Measurements from ENCODE around the gene PARD3B.

GRCh38 chr2:205054789-205055188, 509.5 kb downstream of the PARD3B start:
- no peak for TF ChIP-seq MXI1 (IDR thresholded peaks at IDR 0.05; ENCODE audit: borderline replicate concordance, low read depth, low read length)
- no peak for TF ChIP-seq BRF2 (CRISPR knock-in tag; IDR thresholded peaks at IDR 0.05)
- TF ChIP-seq ZNF800 (CRISPR knock-in tag; IDR thresholded peaks at IDR 0.05), result no peak
- no peak for TF ChIP-seq STAT6 (CRISPR knock-in tag; IDR thresholded peaks at IDR 0.05; ENCODE audit: borderline replicate concordance)
- TF ChIP-seq ZBTB1 (CRISPR knock-in tag; IDR thresholded peaks at IDR 0.05; ENCODE audit: borderline replicate concordance), result no peak
- TF ChIP-seq CREB3 (CRISPR knock-in tag; IDR thresholded peaks at IDR 0.05), result no peak
- no peak for TF ChIP-seq ZNF234 (CRISPR knock-in tag; conservative IDR thresholded peaks at IDR 0.05)
- no peak for TF ChIP-seq MXD1 (CRISPR knock-in tag; IDR thresholded peaks at IDR 0.05)
- no peak for TF ChIP-seq ELK4 (CRISPR knock-in tag; IDR thresholded peaks at IDR 0.05; ENCODE audit: borderline replicate concordance)
- TF ChIP-seq NFYC (CRISPR knock-in tag; IDR thresholded peaks at IDR 0.05), result no peak

Measured in HepG2 (cell line).